Measurements from ENCODE around the gene SPRED2.

SPRED2 gene

DNA sequence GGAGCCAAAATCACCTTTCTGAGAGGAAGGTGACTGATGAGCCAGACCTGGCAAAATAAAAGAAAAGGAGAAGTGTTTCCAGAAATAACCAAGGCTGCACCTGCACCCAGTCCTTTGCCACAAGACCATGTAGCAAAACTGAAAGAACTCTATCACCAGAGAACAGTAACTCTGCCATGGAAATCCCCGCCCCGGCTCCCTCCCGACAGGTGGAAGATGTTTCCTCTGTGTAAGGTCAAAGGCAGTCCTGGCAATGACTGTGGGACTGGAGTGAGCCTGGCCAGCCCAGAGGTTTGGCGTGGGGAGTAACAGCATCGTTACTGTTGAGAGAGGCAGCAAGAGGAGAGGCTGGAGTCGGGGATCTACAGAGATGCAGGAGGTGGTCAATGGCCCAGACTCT is 42.3 kb downstream of the SPRED2 start:
- peak overlapping the region; percentile 87 for H3K27ac ChIP-seq
- DNase-seq (ENCODE audit: low read depth, low spot score), result no peak

- peak overlapping the region; percentile 87 for H3K27ac ChIP-seq
- no peak for DNase-seq (ENCODE audit: low read depth, low spot score)
Observed at GRCh38 chr2:65389476-65389875, 42.9 kb downstream of the SPRED2 start.

GRCh38 chr2:65388596-65389390 is 43.6 kb downstream of the SPRED2 start:
- no peak for DNase-seq (ENCODE audit: low read depth, low spot score)
- peak overlapping the region; percentile 87 for H3K27ac ChIP-seq

DNA sequence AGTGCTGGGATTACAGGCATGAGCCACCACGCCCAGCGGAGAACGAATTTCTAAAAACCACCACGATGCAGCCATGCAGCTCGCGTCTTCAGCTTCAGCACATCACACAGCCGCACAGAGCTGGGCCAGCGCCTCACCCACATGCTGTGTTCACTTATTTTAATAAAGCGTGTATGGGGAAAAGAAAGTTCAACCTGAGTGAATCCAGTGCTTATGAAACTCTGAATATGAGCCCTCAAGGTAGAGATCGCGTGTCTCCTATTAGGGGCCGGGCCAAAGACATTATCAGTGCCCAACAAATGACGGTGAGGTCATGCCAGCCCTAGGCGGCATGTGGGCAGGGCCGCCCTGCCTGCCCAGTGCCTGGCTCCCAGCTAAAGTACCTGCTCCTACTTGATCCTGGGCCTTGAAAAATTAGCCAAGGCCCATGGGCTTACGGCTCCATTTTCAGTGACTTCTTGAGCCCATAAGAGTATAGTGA is 44.3 kb downstream of the SPRED2 start:
- no peak for DNase-seq (ENCODE audit: low read depth, low spot score)
- peak overlapping the region; percentile 87 for H3K27ac ChIP-seq

GRCh38 chr2:65386989-65387388 is 45.4 kb downstream of the SPRED2 start:
- no peak for DNase-seq (ENCODE audit: low read depth, low spot score)
- H3K27ac ChIP-seq, result peak overlapping the region; percentile 87

GRCh38 chr2:65386344-65386743 is 46.1 kb downstream of the SPRED2 start:
- H3K27ac ChIP-seq, result no peak overlapping the region
- no peak for DNase-seq (ENCODE audit: low read depth, low spot score)

- H3K27ac ChIP-seq, result peak overlapping the region; percentile 95
- no peak for DNase-seq (ENCODE audit: low read depth, low spot score)
Observed at GRCh38 chr2:65383541-65384488, 48.6 kb downstream of the SPRED2 start.

- H3K27ac ChIP-seq, result peak overlapping the region; percentile 95
- peak; percentile 97 for DNase-seq (ENCODE audit: low read depth, low spot score)
Observed at GRCh38 chr2:65382776-65383357, 49.5 kb downstream of the SPRED2 start.

- no peak for DNase-seq (ENCODE audit: low read depth, low spot score)
- H3K27ac ChIP-seq, result peak overlapping the region; percentile 95
Observed at GRCh38 chr2:65382323-65382722, 50.1 kb downstream of the SPRED2 start.

DNA sequence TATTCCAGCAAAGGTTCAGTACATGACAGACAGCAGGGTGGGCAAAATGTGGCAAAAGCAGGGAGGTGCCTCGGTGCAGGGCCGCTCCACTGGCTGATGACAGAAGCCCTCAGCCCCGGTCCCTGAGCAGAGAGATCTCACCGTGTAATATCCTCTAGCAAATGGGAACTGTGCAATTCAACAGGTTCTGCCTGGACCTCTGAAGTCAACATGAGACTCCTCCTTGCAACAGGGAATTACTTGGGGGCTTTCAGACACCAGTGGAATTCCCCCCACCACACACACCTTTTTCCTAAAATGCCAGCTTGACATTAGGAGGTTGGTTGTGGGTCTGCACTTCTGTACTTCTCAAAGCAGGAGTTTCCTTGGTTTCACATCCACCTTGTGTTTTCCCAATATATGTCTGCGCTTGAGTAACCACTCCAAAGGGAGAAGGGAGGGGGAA is 50.8 kb downstream of the SPRED2 start:
- no peak for DNase-seq (ENCODE audit: low read depth, low spot score)
- no peak overlapping the region for H3K27ac ChIP-seq

DNA sequence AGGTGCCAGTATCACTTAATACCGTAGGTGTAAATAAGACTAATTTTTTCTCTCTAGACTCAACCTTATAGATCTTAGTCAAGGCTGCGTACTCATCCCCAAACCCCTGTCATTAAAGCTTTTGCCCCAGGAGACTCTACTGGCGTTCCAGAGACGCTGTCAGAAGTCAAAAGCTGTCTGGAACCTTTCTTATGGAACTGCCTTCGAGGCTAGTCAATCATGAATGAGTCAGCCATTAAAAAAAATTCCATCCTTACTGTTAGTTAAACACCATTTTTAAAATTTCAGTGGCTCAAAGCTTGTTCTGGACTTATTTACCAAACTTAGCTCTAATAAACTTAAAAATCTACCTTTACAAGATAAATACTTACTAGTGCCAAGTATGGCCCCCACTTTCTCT is 52.1 kb downstream of the SPRED2 start:
- H3K27ac ChIP-seq, result peak overlapping the region; percentile 7
- DNase-seq (ENCODE audit: low read depth, low spot score), result no peak

DNA sequence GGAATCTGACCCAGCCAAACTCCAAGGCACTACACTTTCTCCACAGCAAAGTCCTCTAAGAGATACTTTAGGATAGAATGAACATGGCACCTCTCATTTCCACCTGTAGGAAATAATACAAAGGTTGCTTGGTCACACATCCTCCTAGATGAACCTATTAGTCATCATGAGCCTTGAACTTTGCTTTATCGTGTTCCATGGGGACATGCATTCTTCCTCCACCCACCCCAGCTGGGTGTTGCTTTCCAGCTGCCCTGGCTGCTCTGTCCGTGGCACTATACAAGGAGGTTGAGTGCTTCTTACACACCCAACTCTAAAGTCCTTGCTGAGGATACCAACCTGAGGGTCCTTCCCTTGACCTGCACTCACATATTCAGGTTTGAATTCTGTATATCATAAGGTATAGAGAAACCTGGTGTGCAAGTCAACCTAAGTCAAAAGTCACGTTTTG is 52.7 kb downstream of the SPRED2 start:
- no peak for DNase-seq (ENCODE audit: low read depth, low spot score)
- H3K27ac ChIP-seq, result peak overlapping the region; percentile 7

- H3K27ac ChIP-seq, result no peak overlapping the region
- DNase-seq (ENCODE audit: low read depth, low spot score), result no peak
Observed at GRCh38 chr2:65379223-65379622, 53.2 kb downstream of the SPRED2 start.

- peak overlapping the region; percentile 22 for H3K27ac ChIP-seq
- no peak for DNase-seq (ENCODE audit: low read depth, low spot score)
Observed at GRCh38 chr2:65378290-65378689, 54.1 kb downstream of the SPRED2 start.

GRCh38 chr2:65377556-65378192 is 54.7 kb downstream of the SPRED2 start:
- H3K27ac ChIP-seq, result peak overlapping the region; percentile 22
- no peak for DNase-seq (ENCODE audit: low read depth, low spot score)

- no peak for DNase-seq (ENCODE audit: low read depth, low spot score)
- no peak overlapping the region for H3K27ac ChIP-seq
Observed at GRCh38 chr2:65375723-65376122, 56.7 kb downstream of the SPRED2 start.

GRCh38 chr2:65374999-65375398 is 57.4 kb downstream of the SPRED2 start:
- H3K27ac ChIP-seq, result no peak overlapping the region

GRCh38 chr2:65374575-65374974 is 57.8 kb downstream of the SPRED2 start:
- no peak for DNase-seq (ENCODE audit: low read depth, low spot score)
- H3K27ac ChIP-seq, result no peak overlapping the region

More at GRCh38 chr2:65374999-65375398, 57.4 kb downstream of the SPRED2 start:
- DNase-seq (ENCODE audit: low read depth, low spot score), result no peak

DNA sequence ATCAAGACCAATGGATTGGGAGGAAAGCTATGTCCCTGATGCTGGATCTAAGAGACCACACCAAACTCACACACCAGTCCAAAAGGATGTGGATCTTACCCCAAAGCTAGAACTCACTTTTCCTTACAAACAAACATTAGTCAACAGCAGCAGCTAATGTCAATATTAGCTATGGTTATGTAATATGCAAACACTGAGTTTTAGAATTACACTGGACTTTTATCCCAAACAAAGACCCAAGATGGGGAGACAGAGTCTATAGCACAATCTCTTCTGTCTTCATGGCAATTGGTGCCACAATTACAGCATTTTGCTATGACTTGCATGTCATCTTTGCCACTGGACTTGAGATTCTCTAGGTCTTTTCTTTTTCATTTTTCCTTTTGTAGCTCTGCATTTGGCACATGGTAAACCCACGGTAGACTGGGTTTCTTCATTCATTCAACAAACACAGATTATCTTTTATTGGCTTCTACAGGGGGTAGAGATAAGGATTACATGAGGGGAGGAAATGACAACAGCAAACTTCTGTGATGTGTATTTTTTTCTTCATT is 59.0 kb downstream of the SPRED2 start:
- no peak overlapping the region for H3K27ac ChIP-seq
- DNase-seq (ENCODE audit: low read depth, low spot score), result no peak

DNA sequence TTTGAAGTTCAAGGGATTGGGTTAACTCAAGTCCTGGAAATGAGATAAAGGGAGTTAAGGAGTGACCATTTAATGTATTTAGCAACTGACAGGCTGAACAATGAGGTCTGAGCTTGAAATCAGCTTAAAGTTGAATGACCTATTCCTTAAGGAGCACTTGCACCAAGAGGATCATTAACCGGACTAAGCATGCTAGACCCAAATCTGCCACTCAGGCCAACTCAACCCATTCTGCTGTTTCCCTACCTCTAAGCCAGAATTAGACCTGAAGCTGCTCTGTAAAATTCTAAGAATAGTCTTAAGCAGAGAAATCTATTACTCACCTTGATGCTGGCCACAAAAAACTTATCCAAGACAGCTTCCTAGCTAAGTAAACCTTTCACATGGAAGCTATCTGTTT is 59.8 kb downstream of the SPRED2 start:
- DNase-seq (ENCODE audit: low read depth, low spot score), result no peak

More for the DNA sequence above, 59.8 kb downstream of the SPRED2 start:
- H3K27ac ChIP-seq, result no peak overlapping the region
